IgD-negative memory B cell (primary cell): ENCODE results near the gene CWF19L1. TPM values are rescaled to one million over a fixed set of nuclear protein-coding genes. Genes with fewer than 3 reads are reported as not detected.
"Not testable (repeated sequence)": the region's sequence is repeated elsewhere in the genome, so short reads cannot be mapped to it uniquely, and the experiment has no call there.

Source experiments
- H3K27ac Mint-ChIP-seq, 3 donors: one replicate each; pipeline ENCODE4 v1.8.0; 2020 to 2022; ENCODE audit warnings: mild to moderate bottlenecking in 3 of 3, mixed read lengths in 3 of 3, moderate library complexity in 1 of 3
- H3K27me3 Mint-ChIP-seq: one replicate; pipeline ENCODE4 v1.8.0; 2021; ENCODE audit warnings: mixed read lengths
- H3K36me3 Mint-ChIP-seq: one replicate; pipeline ENCODE4 v1.8.0; 2020; ENCODE audit warnings: mild to moderate bottlenecking, mixed read lengths
- H3K4me1 Mint-ChIP-seq, 3 donors: one replicate each; pipeline ENCODE4 v1.8.0; 2020 to 2022; ENCODE audit warnings: mixed read lengths in 3 of 3, mild to moderate bottlenecking in 1 of 3
- H3K4me3 Mint-ChIP-seq, 4 donors: one replicate each; pipeline ENCODE4 v1.8.0; 2020 to 2022; ENCODE audit warnings: mild to moderate bottlenecking in 4 of 4, mixed read lengths in 4 of 4, moderate library complexity in 3 of 4
- H3K9me3 Mint-ChIP-seq, 3 donors: one replicate each; pipeline ENCODE4 v1.8.0; 2020 to 2021; ENCODE audit warnings: mixed read lengths in 3 of 3, mild to moderate bottlenecking in 1 of 3
- polyA plus RNA-seq: library from polyadenylated mRNA; unstranded; fragments of 300-500 nt; fragmentation: Illumina TruSeq; gene quantifications from one replicate; pipeline ENCODE4 v1.2.3, GENCODE V29; 2021

CWF19L1 gene
- polyA plus RNA-seq, 1 donor from 2014 or later = 26.7 TPM

DNA sequence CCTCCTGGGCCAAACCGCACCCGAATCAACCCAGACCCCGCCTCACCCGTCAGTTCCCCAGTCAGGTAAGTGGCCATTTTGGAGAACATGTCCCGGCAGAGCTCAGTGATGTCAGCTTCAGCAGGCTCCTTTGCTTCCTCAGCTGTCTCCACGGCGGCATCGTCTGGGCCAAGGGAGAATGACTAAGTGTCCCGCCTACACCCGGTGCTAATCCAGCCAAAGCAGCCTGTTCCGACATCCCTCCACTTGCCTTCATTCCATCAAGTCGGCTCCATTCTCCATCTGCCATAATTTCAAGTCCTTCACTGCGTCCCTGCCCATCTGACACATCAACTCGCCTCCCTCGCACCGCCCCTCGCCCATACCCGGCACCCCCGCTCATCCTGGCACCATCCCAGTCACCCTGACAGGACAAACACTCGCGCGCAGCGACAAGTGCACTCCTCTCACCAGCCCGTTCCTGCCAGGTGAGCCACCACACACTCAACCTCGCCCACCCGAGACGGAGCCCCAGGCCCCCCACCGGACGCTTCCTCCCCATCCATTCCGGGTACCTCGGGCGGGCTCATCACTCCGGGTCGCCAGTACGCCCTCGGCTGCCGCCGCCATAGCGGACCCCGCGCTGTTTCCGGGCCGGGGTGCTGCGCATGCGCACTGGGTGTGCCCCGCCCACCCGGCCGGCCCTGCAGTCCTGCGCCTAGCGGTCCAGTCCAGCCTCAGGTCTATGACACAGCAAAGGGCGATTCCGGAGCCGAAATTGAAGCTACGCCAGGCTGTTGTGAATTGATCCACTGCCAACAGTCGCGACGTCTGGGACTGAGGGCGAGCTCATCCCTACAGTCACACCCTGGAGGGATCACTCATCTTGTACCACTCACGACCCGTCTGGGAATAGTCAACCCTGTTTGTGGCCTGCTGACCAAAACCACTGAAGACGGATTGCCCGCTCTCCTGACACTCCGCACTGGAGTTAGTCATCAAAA, 18.9 kb upstream of the CWF19L1 start, which contains the start of gene BLOC1S2:
TSS of gene BLOC1S2 (minus strand) at position 630 of the 983 bp plus-strand sequence. CDS start at position 609, 21 bp downstream.
- Mint-ChIP-seq H3K9me3 (no peaks in the 10 kb centered on the region), H3K27ac (peak within 1 kb of the TSS; percentile 85 to 98 (median 98)), H3K4me3 (peak within 1 kb of the TSS; percentile 89 to 99 (median 98)), H3K4me1 (peaks cover 6 to 24% (median 23%) of the 10 kb centered on the region in 3 donors), H3K27me3 (no peaks in the 10 kb centered on the region), H3K36me3 (no peaks in the 10 kb centered on the region)

DNA sequence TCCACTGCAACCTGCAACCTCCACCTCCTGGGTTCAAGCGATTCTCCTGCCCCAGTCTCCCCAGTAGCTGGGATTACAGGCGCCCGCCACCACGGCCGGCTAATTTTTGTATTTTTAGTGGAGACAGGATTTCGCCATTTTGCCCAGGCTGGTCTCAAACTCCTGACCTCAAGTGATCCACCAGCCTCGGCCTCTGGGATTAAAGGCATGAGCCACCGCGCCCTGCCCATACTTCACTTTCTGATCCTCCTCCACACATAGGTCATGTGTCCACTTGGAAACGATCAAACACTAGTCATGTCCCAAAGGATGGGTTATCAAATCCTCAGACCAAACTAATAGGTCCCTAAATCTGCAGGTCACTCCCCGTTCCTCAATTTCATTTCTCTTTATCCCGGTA, 17.9 kb upstream of the CWF19L1 start:
- peak overlapping the region in 1 of 3 donors; percentile 85 for H3K27ac Mint-ChIP-seq
- not testable (repeated sequence) for H3K9me3 Mint-ChIP-seq, H3K27me3 Mint-ChIP-seq, H3K36me3 Mint-ChIP-seq
- peaks cover 6 to 25% (median 23%) of the 10 kb centered on the region in 3 donors for H3K4me1 Mint-ChIP-seq
- H3K4me3 Mint-ChIP-seq = peak overlapping the region; percentile 89 to 99 (median 98)

DNA sequence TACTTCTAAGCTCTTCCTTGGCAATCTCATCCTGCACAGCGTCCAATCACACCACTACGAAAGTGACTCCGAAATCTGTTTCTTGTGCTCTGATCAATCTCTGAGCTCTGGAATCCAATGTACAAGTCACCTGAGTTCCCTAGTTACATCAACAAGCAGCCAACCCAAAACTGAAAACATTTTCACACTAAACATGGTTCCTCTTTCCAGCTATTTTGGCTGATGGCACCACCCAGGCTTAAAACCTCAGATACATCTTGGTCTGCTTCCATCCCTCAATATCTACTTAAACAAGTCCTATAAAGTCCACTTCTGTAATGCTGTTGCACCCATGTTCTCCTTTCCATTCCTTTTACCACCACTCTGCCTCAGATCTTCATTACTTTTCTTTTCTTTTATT, 15.5 kb upstream of the CWF19L1 start:
- Mint-ChIP-seq H3K27me3 (no peaks in the 10 kb centered on the region), H3K9me3 (no peaks in the 10 kb centered on the region), H3K27ac (no peak overlapping the region), H3K36me3 (no peaks in the 10 kb centered on the region), H3K4me1 (peaks cover 6 to 25% (median 23%) of the 10 kb centered on the region in 3 donors), H3K4me3 (no peak overlapping the region)

DNA sequence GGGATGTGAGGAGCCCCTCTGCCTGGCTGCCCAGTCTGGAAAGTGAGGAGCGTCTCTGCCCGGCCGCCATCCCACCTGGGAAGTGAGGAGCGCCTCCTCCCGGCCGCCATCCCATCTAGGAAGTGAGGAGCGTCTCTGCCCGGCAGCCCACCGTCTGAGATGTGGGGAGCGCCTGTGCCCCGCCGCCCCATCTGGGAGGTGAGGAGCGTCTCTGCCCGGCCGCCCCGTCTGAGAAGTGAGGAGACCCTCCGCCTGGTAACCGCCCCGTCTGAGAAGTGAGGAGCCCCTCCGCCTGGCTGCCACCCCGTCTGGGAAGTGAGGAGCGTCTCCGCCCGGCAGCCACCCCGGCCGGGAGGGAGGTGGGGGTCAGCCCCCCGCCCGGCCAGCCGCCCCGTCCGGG, 9.5 kb upstream of the CWF19L1 start:
- not testable (repeated sequence) for H3K27me3 Mint-ChIP-seq, H3K4me1 Mint-ChIP-seq, H3K36me3 Mint-ChIP-seq, H3K27ac Mint-ChIP-seq, H3K9me3 Mint-ChIP-seq, H3K4me3 Mint-ChIP-seq

DNA sequence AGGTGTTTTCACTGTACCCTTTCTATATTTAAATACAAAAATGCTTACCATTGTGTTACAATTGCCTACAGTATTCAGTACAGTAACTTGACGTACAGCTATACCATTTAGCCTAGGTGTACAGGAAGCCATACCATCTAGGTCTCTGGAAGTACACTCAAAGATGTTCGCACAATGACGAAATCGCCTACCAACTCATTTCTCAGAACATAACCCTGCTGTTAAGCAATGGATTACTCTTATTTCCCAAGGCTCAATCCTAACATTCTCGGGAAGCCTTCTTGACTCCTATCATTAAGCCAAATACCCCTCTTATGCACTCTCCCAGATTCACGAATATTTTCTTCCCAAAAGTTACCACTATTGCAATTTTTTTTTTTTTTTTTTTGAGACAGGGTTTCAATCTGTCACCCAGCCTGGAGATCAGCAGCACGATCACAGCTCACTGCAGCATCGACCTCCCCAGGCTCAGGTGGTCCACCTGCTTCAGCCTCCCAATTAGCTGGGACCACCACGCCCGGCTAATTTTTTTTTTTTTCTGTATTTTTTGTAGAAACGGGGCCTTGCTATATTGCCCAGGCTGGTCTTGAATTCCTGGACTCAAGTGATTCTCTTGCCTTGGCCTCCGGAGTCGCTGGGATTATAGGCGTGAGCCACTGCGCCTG, 1.5 kb downstream of the CWF19L1 start:
- no peaks in the 10 kb centered on the region for H3K27me3 Mint-ChIP-seq
- H3K4me3 Mint-ChIP-seq = peak overlapping the region; percentile 76 to 100 (median 90)
- no peaks in the 10 kb centered on the region for H3K9me3 Mint-ChIP-seq
- peak overlapping the region in 2 of 3 donors; percentile 43 to 72 for H3K27ac Mint-ChIP-seq
- H3K4me1 Mint-ChIP-seq = peaks cover 23 to 30% (median 29%) of the 10 kb centered on the region in 3 donors
- peaks cover 3% of the 10 kb centered on the region for H3K36me3 Mint-ChIP-seq

DNA sequence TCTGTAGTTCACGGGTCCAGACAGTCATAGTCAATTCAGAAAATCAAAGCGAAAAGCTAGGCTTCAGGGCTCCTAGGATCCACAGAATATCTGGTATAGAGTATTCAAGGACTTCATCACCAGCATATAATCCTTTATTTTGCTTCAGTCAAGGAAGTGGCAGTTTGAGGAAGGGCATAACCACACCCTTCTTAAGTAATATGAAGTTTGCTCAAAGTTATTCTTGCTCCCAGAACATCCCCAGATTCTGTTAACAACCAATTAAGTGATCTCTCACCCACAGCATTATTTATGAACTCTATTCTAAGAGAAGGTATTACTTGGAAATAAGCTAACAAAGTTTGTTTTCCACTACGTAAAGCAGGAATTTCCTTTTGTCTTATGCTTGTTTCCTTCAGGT, 13.2 kb downstream of the CWF19L1 start:
- Mint-ChIP-seq H3K4me1 (no peaks in the 10 kb centered on the region), H3K27ac (no peak overlapping the region), H3K9me3 (no peaks in the 10 kb centered on the region), H3K27me3 (no peaks in the 10 kb centered on the region), H3K36me3 (peaks cover 10% of the 10 kb centered on the region), H3K4me3 (no peak overlapping the region)

DNA sequence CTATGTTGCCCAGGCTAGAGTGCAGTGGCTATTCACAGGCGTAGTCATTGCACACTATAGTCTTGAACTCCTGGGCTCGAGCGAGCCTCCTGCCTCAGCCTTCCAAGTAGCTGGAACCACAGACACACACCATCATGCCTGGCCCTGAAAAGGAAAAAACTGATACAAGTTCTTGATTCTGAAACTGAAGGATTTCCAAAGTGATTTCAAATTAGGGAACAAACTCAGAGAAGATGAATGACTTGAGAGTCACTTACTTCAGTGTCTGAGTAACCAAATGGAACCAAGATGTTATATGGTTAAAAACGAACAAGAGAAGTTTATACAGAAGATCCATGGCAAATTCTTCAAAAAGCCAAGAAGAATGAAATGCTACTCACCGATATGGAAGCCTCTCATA, 14.4 kb downstream of the CWF19L1 start:
- Mint-ChIP-seq H3K9me3 (no peaks in the 10 kb centered on the region), H3K4me1 (no peaks in the 10 kb centered on the region), H3K4me3 (no peak overlapping the region), H3K36me3 (peaks cover 12% of the 10 kb centered on the region), H3K27ac (no peak overlapping the region), H3K27me3 (no peaks in the 10 kb centered on the region)

DNA sequence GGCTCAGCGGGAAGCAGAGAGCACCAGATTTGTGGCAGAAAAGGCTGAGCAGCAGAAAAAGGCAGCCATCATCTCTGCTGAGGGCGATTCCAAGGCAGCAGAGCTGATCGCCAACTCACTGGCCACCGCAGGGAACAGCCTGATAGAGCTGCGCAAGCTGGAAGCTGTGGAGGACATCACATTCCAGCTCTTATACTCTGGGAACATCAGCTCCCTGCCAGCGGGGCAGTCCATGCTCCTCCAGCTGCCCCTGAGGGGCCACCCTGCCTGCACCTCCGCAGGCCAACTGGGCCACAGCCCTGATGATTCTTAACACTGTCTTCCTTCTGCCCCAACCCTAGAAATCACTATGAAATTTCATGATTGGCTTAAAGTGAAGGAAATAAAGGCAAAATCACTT, 18.6 kb downstream of the CWF19L1 start:
- Mint-ChIP-seq H3K36me3 (peaks cover 8% of the 10 kb centered on the region), H3K4me1 (no peaks in the 10 kb centered on the region), H3K27ac (no peak overlapping the region), H3K9me3 (no peaks in the 10 kb centered on the region), H3K27me3 (no peaks in the 10 kb centered on the region), H3K4me3 (no peak overlapping the region)

DNA sequence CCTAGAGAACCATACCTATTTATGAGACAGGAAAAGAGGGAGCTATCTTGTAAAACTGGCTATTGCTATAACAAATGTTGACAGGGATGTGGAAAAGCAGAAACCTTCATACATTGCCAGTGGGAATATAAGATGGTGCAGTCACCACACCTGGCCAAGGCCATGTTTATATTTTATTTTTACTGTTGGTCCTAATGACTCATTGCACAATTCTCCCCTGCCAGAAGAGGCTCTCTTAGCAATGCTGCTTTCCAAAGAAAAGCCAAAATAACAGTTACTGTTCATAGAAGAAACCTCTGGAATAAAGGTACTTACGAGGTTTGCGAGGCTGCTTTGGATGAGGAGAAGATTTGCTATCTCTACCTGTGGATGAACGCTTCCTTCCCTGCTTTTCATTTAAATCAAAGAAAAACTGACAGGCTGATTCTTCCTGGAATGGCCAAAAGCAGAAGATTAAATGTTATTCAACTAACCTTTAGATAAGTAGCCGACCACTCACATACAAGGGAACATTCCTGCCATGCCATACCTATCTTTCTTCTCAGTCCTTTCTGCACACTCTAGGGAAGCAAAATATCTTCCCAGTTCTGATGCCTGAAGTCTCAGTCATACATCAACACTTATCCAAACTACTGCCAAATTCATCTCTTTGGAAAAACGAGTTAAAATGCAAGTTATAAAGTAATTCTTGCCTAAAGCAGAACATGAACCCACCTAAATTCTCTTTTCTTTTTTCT, 21.8 kb downstream of the CWF19L1 start:
- peaks cover 5% of the 10 kb centered on the region for H3K36me3 Mint-ChIP-seq
- H3K9me3 Mint-ChIP-seq = no peaks in the 10 kb centered on the region
- H3K27me3 Mint-ChIP-seq = no peaks in the 10 kb centered on the region
- no peak overlapping the region for H3K4me3 Mint-ChIP-seq
- H3K4me1 Mint-ChIP-seq = peaks cover 0 to under 1% (median 0%) of the 10 kb centered on the region in 3 donors
- H3K27ac Mint-ChIP-seq = no peak overlapping the region

DNA sequence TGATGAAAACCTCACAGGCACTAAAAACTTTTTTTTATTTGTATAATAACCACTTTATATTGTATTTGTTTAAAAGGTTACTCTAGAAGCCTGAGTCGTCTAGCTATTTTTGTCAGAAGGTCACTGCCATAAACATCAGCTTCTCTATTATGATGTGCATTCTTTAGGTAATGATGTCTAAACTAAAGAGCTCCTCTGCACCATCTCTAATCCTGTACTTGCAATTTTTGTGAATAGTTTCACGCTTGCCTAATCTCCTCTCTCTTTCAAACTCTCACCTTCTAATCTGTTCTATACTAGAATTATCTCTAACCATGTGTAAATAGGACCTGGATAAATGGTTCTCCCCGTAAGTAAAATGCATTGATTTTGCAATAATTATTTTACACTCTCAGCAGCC, 27.6 kb downstream of the CWF19L1 start:
- H3K27ac Mint-ChIP-seq = no peak overlapping the region
- no peaks in the 10 kb centered on the region for H3K9me3 Mint-ChIP-seq
- no peaks in the 10 kb centered on the region for H3K36me3 Mint-ChIP-seq
- H3K27me3 Mint-ChIP-seq = no peaks in the 10 kb centered on the region
- H3K4me1 Mint-ChIP-seq = peaks cover 0 to 5% (median 2%) of the 10 kb centered on the region in 3 donors
- H3K4me3 Mint-ChIP-seq = no peak overlapping the region

DNA sequence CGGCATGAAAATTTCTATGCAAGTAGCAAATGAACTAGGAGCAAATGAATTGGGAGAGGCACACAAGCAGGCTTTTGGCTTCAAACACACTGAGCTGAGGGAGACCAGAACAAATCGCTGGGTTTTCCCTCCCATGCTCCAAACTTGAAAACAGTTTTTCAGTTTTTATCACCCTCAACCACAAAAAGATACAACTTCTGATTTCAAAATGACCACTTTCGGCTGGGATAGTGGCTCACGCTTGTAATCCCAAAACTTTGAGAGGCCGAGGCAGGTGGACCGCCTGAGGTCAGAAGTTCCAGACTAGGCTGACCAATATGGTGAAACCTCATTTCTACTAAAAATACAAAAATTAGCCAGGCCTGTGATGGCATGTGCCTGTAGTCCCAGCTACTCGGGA, 29.0 kb downstream of the CWF19L1 start:
- Mint-ChIP-seq H3K27me3 (no peaks in the 10 kb centered on the region), H3K36me3 (no peaks in the 10 kb centered on the region), H3K9me3 (no peaks in the 10 kb centered on the region), H3K4me3 (no peak overlapping the region), H3K27ac (peak overlapping the region in 1 of 3 donors; percentile 65), H3K4me1 (peaks cover 0 to 5% (median 2%) of the 10 kb centered on the region in 3 donors)

DNA sequence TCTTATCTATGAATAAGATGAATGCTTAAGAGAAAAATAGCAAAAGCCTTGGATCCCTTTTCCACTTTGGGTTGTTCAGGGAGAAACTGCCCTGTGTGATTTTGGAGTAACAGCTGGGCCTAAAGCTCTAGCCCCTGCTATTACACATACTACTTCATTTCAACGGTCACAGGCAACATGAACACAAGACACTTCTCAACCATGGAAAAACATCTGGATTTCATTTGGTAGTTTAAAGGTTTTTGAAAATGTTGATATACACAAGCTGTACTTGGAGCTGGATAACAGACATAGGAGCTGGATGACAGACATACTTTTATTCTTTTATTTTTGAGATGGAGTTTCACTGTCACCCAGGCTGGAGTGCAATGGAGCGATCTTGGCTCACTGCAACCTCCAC, 35.3 kb downstream of the CWF19L1 start:
- Mint-ChIP-seq H3K36me3 (no peaks in the 10 kb centered on the region), H3K27me3 (no peaks in the 10 kb centered on the region), H3K9me3 (no peaks in the 10 kb centered on the region), H3K4me1 (peaks cover 16 to 21% (median 17%) of the 10 kb centered on the region in 3 donors), H3K4me3 (peak overlapping the region in 1 of 4 donors; percentile 45), H3K27ac (no peak overlapping the region)

DNA sequence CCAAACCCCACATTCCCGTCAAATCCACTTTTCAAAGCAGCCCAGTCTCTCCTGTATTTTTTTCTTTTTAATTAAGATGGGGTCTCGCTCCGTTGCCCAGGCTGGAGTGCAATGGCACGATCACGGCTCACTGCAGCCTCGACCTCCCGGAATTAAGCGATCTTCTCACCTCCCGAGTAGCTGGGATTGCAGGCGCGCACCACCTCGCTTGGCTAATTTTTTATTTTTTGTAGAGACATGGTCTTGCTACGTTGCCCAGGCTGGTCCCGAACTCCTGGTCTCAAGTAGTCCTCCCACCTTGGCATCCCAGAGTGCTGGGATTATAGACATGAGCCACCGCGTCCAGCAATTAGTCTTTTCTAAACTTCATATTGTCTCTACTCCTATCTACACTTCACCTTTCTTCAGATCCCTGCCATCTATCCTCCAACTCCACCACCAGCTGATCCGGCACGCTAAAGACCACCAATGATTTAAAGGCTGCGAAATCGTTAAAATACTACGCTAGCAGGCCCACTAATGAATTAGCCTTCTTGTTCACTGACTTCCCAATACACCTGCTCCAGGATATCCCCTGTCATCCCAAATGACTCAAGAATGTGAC, 37.5 kb downstream of the CWF19L1 start:
- Mint-ChIP-seq H3K27ac (peak overlapping the region; percentile 3 to 68 (median 55)), H3K36me3 (peaks cover 2% of the 10 kb centered on the region), H3K27me3 (no peaks in the 10 kb centered on the region), H3K4me3 (peak overlapping the region; percentile 72 to 94 (median 90)), H3K4me1 (peaks cover 17 to 25% (median 20%) of the 10 kb centered on the region in 3 donors), H3K9me3 (no peaks in the 10 kb centered on the region)

DNA sequence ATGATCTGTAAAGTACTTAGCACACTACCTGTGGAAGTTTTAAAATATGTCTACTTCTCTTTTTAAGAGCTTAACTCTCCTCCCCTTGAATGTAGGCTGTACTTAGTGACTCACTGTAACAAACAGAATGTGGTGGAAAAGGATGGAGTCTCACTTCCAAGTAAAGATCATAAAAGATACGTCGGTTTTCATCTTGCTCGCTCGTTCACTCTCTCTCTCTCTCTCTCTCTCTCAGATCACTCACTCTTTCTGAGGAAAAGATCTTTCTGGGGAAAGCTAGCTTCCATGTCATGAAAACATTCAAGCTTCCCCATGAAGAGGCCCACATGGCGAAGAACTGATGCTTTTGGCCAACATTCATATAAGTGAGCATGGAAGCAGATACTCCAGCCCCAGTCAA, 43.6 kb downstream of the CWF19L1 start:
- Mint-ChIP-seq H3K36me3 (peaks cover 6% of the 10 kb centered on the region), H3K4me1 (peaks cover 9 to 13% (median 12%) of the 10 kb centered on the region in 3 donors), H3K27ac (no peak overlapping the region), H3K9me3 (no peaks in the 10 kb centered on the region), H3K4me3 (no peak overlapping the region), H3K27me3 (no peaks in the 10 kb centered on the region)
